Measurements from ENCODE around the gene SERAC1. TPM values are rescaled to one million over a fixed set of nuclear protein-coding genes. Genes with fewer than 3 reads are reported as not detected.

The SERAC1 gene
- total and polyA plus RNA-seq, 2 of the 4 experiments (the other 2 are of a cell fraction): 7.7 to 15.6 TPM

GRCh38 chr6:158174514-158174913 lies 6.5 kb upstream of the SERAC1 start:
- Histone ChIP-seq H3K9me3 (ENCODE audit: control insufficient read depth, insufficient read depth, low read length) (no peaks in the 10 kb centered on the region; the same call in 1 of the 2 replicates), H3K9ac (ENCODE audit: low read depth, low read length) (no peak overlapping the region), H2AK9ac (replicated peaks; ENCODE audit: low read depth, low read length, poor library complexity) (no peak overlapping the region), H3K27me3 (ENCODE audit: control insufficient read depth, insufficient read depth, low read length) (no peaks in the 10 kb centered on the region), H2BK15ac (ENCODE audit: low read depth, low read length) (no peak overlapping the region), H4K20me1 (ENCODE audit: insufficient read depth, low read length) (no peaks in the 10 kb centered on the region), H3K4me2 (ENCODE audit: low read depth, low read length) (peak overlapping the region; percentile 44; the same call in 1 of the 2 replicates), H3K27ac (ENCODE audit: insufficient read depth, low read length) (peak overlapping the region; percentile 42; the same call in 1 of the 2 replicates), H2BK5ac (ENCODE audit: low read depth, low read length, poor library complexity, severe bottlenecking) (peak overlapping the region; percentile 47), H4K91ac (ENCODE audit: insufficient read depth, low read depth, low read length) (no peak overlapping the region), H4K5ac (ENCODE audit: low read depth, low read length) (peak overlapping the region; percentile 25; the same call in 1 of the 2 replicates), H2AK5ac (ENCODE audit: low read depth, low read length) (no peak overlapping the region), H3K4ac (ENCODE audit: low read depth, low read length) (peak overlapping the region; percentile 57; the same call in 1 of the 2 replicates), H3K4me1 (ENCODE audit: control insufficient read depth, insufficient read depth, low read length) (peaks cover 11% of the 10 kb centered on the region), H3K79me1 (ENCODE audit: low read depth in 1 of 2, low read length in 2 of 2) (peaks cover 14 to 21% of the 10 kb centered on the region in 2 experiments; a peak in 3 of 4 replicates), H3K9me1 (ENCODE audit: insufficient read depth, low read length) (peaks cover 4% of the 10 kb centered on the region), H2AFZ (replicated peaks; ENCODE audit: low read length, poor library complexity) (no peak overlapping the region), H2BK120ac (ENCODE audit: low read depth, low read length) (no peak overlapping the region), H3K56ac (ENCODE audit: extremely low read depth, insufficient read depth, low read length) (no peak overlapping the region), H3K18ac (ENCODE audit: low read depth, low read length) (peak overlapping the region; percentile 27; the same call in 1 of the 2 replicates), H3K14ac (replicated peaks; ENCODE audit: low read depth, low read length) (no peak overlapping the region), H3K23ac (ENCODE audit: low read depth, low read length) (no peak overlapping the region), H3K36me3 (ENCODE audit: control insufficient read depth, insufficient read depth, low read length) (peaks cover 4% of the 10 kb centered on the region; the same call in 1 of the 2 replicates), H2BK20ac (ENCODE audit: low read depth, low read length) (no peak overlapping the region; the same call in 1 of the 2 replicates), H3K4me3 (ENCODE audit: insufficient read depth, low read depth, low read length) (no peak overlapping the region), H4K8ac (ENCODE audit: low read depth in 2 of 2, low read length in 2 of 2) (peak overlapping the region in 1 of 2 experiments; percentile 53; a peak in 1 of 4 replicates)
- ChIA-PET CTCF (interaction anchor here (1.4 kb wide), 1 partner anchor 40 kb away, joined by 3 read pairs; no protein-coding TSS in a partner anchor), POLR2A (ENCODE audit: unreplicated experiment) (no interaction called here)
- peak; percentile 57 for ATAC-seq (ENCODE audit: low read depth)
- intact Hi-C loops (cut with micrococcal nuclease) (no loop called here), in situ Hi-C loops (cut with MboI; ENCODE audit: low sequenced_read_pairs) (no loop called here), dilution Hi-C loops (cut with HindIII; ENCODE audit: low sequenced_read_pairs, unreplicated experiment) (no loop called here)
- BruUV-seq (replicated peaks): no TSS peak
- TF ChIP-seq CEBPB (IDR thresholded peaks at IDR 0.05; ENCODE audit: low read depth, low read length) (0 out of 2 replicates have a peak, but pooled peaks have one; percentile 20), ELK1 (IDR thresholded peaks at IDR 0.05; ENCODE audit: borderline replicate concordance, low read depth, low read length) (no peak), CTCF (conservative IDR thresholded peaks at IDR 0.05; ENCODE audit: low read depth, low read length) (no peak), RFX5 (IDR thresholded peaks at IDR 0.05; ENCODE audit: low read depth, low read length) (peak; percentile 53; the same call in 1 of the 2 replicates), BHLHE40 (IDR thresholded peaks at IDR 0.05; ENCODE audit: low read depth, low read length) (no peak), RCOR1 (IDR thresholded peaks at IDR 0.05; ENCODE audit: insufficient replicate concordance, low read length) (no peak), USF2 (IDR thresholded peaks at IDR 0.05; ENCODE audit: low read depth, low read length) (peak; percentile 74; the same call in 1 of the 2 replicates), POLR2A (IDR thresholded peaks at IDR 0.05; ENCODE audit: low read depth, low read length) (no peak), CHD1 (IDR thresholded peaks at IDR 0.05; ENCODE audit: low read depth, low read length) (no peak), NFE2L2 (IDR thresholded peaks at IDR 0.05; ENCODE audit: low read depth, low read length) (no peak), MAFK (IDR thresholded peaks at IDR 0.05; ENCODE audit: low read depth, low read length) (no peak), RAD21 (IDR thresholded peaks at IDR 0.05; ENCODE audit: low read length) (no peak), SMC3 (IDR thresholded peaks at IDR 0.05; ENCODE audit: low read depth, low read length) (no peak), MAZ (IDR thresholded peaks at IDR 0.05; ENCODE audit: borderline replicate concordance, low read depth, low read length) (no peak), FOS (IDR thresholded peaks at IDR 0.05; ENCODE audit: low read depth, low read length) (no peak), MXI1 (IDR thresholded peaks at IDR 0.05; ENCODE audit: borderline replicate concordance, low read depth, low read length) (no peak)
- no CpG with 5 or more reads among the region's 2 CpGs for WGBS, 2 experiments (ENCODE audit: extremely low coverage in 2 of 2, insufficient read length in 1 of 2)
- peak; percentile 95 for DNase-seq

All from IMR-90 (cell line).